Measurements from ENCODE around the gene MMP24OS. TPM values are rescaled to one million over a fixed set of nuclear protein-coding genes. Genes with fewer than 3 reads are reported as not detected.
A peak's percentile ranks its signal among the peaks of the same experiment; 100 is the strongest.

The MMP24OS gene
- total and polyA plus RNA-seq, 3 donors from 2014 or later, result 16.4 to 45.9 (median 35.1) TPM

DNA sequence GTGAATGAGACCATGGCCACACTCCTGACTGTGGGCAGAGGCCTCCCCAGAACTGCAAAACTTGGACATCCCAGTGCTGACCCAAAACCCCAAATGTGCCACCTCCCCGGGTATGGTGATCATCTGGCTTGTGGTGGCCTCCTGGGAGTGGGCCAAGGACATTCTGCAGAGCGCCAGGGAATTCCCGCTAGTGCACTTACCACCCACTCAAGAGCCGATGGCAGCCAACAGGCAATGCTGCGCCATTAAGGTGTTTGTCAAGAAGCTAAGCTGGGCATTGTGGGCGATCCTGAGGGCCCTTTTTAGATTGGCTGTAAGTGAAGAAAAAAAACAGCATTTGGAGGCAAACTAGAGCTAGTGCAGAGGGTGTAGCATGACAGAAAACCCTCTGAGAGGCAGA lies 42.0 kb downstream of the MMP24OS start:
- intact Hi-C loops (cut with DNase I; ENCODE audit: low total_unique reads), result no loop called here
- 83 to 93% methylated on average over 3 to 6 of the region's 6 CpGs for WGBS, 2 donors
- Histone ChIP-seq H3K4me1 (no peaks in the 10 kb centered on the region), H3K27ac (no peak overlapping the region), H3K4me3 (no peak overlapping the region), H3K36me3 (ENCODE audit: low read depth, missing control alignments) (no peaks in the 10 kb centered on the region), H3K27me3 (no peaks in the 10 kb centered on the region), H3K9me3 (no peaks in the 10 kb centered on the region)
- DNase-seq, result no peak
- TF ChIP-seq POLR2A (IDR thresholded peaks at IDR 0.05), result no peak
- TF ChIP-seq, protein P1, sequence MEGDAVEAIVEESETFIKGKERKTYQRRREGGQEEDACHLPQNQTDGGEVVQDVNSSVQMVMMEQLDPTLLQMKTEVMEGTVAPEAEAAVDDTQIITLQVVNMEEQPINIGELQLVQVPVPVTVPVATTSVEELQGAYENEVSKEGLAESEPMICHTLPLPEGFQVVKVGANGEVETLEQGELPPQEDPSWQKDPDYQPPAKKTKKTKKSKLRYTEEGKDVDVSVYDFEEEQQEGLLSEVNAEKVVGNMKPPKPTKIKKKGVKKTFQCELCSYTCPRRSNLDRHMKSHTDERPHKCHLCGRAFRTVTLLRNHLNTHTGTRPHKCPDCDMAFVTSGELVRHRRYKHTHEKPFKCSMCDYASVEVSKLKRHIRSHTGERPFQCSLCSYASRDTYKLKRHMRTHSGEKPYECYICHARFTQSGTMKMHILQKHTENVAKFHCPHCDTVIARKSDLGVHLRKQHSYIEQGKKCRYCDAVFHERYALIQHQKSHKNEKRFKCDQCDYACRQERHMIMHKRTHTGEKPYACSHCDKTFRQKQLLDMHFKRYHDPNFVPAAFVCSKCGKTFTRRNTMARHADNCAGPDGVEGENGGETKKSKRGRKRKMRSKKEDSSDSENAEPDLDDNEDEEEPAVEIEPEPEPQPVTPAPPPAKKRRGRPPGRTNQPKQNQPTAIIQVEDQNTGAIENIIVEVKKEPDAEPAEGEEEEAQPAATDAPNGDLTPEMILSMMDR (IDR thresholded peaks at IDR 0.05), result no peak

DNA sequence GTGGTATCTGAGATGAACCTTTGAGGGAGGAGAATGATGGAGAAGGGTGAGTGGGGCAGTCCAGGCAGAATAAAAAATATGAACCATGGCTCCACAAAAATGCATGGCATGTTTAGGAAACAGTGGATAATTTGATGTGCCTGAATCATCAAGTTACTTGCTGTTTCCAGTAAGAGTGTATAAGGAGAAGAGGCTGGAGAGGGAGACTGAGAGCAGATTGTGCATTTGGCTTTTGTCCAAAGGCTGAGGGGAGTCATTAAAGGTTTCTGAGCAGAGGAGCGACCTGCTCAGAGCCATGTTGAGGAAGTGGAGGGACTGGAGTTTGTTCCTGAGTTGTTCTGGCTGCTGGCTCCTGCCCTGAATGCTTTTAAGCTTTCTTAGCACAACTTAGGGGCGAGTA lies 45.3 kb downstream of the MMP24OS start:
- H3K27me3 ChIP-seq, result no peaks in the 10 kb centered on the region
- intact Hi-C loops (cut with DNase I; ENCODE audit: low total_unique reads), result no loop called here
- no peak for DNase-seq
- no peak for TF ChIP-seq POLR2A (IDR thresholded peaks at IDR 0.05)
- TF ChIP-seq, protein P1 (IDR thresholded peaks at IDR 0.05), result no peak
- no peaks in the 10 kb centered on the region for H3K4me1 ChIP-seq
- 80 to 88% methylated on average over 2 of the region's 2 CpGs for WGBS, 2 donors
- H3K9me3 ChIP-seq, result no peaks in the 10 kb centered on the region
- H3K36me3 ChIP-seq (ENCODE audit: low read depth, missing control alignments), result no peaks in the 10 kb centered on the region
- no peak overlapping the region for H3K4me3 ChIP-seq
- H3K27ac ChIP-seq, result no peak overlapping the region

DNA sequence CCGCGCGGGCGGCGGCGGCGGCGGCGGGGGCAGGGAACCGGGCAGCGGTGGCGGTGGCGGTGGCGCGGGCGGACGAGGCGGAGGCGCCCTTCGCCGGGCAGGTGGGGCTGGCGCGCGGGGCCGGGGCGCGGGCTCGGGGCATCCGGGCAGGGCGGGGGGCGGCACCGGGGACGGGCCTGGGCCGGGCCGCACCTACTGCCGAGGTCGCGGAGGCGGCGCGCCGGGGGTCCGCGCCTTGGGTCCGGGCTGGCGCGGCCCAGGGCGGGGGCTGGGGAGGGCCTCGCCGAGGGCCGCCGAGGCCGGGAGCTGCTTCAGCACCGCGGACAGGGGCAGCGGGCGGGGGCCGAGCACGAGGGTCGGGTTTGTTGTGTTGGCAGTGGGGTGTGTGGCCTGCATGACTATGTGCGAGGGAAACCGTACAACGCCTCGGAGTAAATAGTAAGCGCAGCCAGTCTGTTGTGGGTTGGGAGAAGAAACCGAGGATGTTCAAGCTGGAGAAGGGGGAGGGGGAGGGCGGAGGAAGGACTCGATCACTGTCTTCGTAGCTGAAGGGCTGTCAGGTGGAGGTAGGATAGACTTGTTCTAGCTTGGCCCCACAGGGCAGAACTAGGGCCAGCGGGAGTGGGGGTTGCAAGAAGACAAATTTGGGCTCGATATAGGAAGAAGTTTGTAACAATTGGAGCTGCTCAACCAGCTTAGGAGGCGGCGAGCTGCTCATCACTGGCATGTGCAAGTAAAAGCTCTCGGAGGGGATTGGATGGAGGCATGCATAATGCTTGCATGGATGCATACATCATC lies 50.8 kb downstream of the MMP24OS start:
- Histone ChIP-seq H3K4me3 (no peak overlapping the region), H3K27ac (no peak overlapping the region), H3K36me3 (ENCODE audit: low read depth, missing control alignments) (no peaks in the 10 kb centered on the region), H3K9me3 (no peaks in the 10 kb centered on the region), H3K27me3 (no peaks in the 10 kb centered on the region), H3K4me1 (no peaks in the 10 kb centered on the region)
- intact Hi-C loops (cut with DNase I; ENCODE audit: low total_unique reads), result no loop called here
- peak; percentile 52 for DNase-seq
- no peak for TF ChIP-seq POLR2A (IDR thresholded peaks at IDR 0.05)
- TF ChIP-seq, protein P1 (IDR thresholded peaks at IDR 0.05), result no peak
- 6 to 18% methylated on average over 17 to 53 of the region's 74 CpGs for WGBS, 2 donors

Other genes with a start within 250 kb of the MMP24OS start
- gene TRPC4AP, start 185.3 kb downstream of the MMP24OS start, total RNA-seq, result 10 to 100 TPM; 76.6 to 78.4 TPM
- gene TRPC4AP, start 185.3 kb downstream of the MMP24OS start, polyA plus RNA-seq (ENCODE audit: insufficient read depth, low read depth, low replicate concordance), result 68.8 TPM
- gene EDEM2, start 130.8 kb downstream of the MMP24OS start, total RNA-seq, result 10 to 100 TPM; 14.0 to 16.9 TPM
- 15.7 TPM for gene EDEM2, start 130.8 kb downstream of the MMP24OS start, polyA plus RNA-seq (ENCODE audit: insufficient read depth, low read depth, low replicate concordance)
- gene PROCR, start 106.0 kb downstream of the MMP24OS start, total RNA-seq, result 1 to 10 TPM; 7.2 to 8.2 TPM
- gene PROCR, start 106.0 kb downstream of the MMP24OS start, polyA plus RNA-seq (ENCODE audit: insufficient read depth, low read depth, low replicate concordance), result 23.6 TPM
- 1 to 10 TPM; 1.1 TPM for gene MMP24, start 51.4 kb downstream of the MMP24OS start, total RNA-seq
- 2.2 TPM for gene MMP24, start 51.4 kb downstream of the MMP24OS start, polyA plus RNA-seq (ENCODE audit: insufficient read depth, low read depth, low replicate concordance)
- gene EIF6, start 6.7 kb upstream of the MMP24OS start, total RNA-seq, result 10 to 100 TPM; 84.3 to 90.6 TPM
- gene EIF6, start 6.7 kb upstream of the MMP24OS start, polyA plus RNA-seq (ENCODE audit: insufficient read depth, low read depth, low replicate concordance), result 142 TPM
- gene FAM83C, start 14.3 kb upstream of the MMP24OS start, total RNA-seq, result under 1 TPM; 0.39 to 0.43 TPM
- 0.96 TPM for gene FAM83C, start 14.3 kb upstream of the MMP24OS start, polyA plus RNA-seq (ENCODE audit: insufficient read depth, low read depth, low replicate concordance)
- 10 to 100 TPM; 48.9 to 52.8 TPM for gene UQCC1, start 133.9 kb upstream of the MMP24OS start, total RNA-seq
- gene UQCC1, start 133.9 kb upstream of the MMP24OS start, polyA plus RNA-seq (ENCODE audit: insufficient read depth, low read depth, low replicate concordance), result 55.8 TPM
- 1 to 10 TPM in 1 of 2 donors, under 1 TPM in 1; 0.94 to 1.1 TPM for gene GDF5, start 160.1 kb upstream of the MMP24OS start, total RNA-seq
- 0.84 TPM for gene GDF5, start 160.1 kb upstream of the MMP24OS start, polyA plus RNA-seq (ENCODE audit: insufficient read depth, low read depth, low replicate concordance)
- gene CEP250, start 177.5 kb upstream of the MMP24OS start, total RNA-seq, result 10 to 100 TPM; 41.2 to 54.5 TPM
- gene CEP250, start 177.5 kb upstream of the MMP24OS start, polyA plus RNA-seq (ENCODE audit: insufficient read depth, low read depth, low replicate concordance), result 68.6 TPM